D721Med (cell line): Measurements from ENCODE around the gene PTPRCAP.
"Not testable (repeated sequence)": the region's sequence is repeated elsewhere in the genome, so short reads cannot be mapped to it uniquely, and the experiment has no call there.

ENCODE experiments used
- DNase-seq: peaks from one replicate; pipeline ENCODE4 v3.0.0; 2011; ENCODE audit warnings: low spot score; ENCODE audit not compliant: insufficient read length
- FAIRE-seq: peaks from 2 replicates; lab custom pipeline; 2011; peaks lifted over from hg19 to GRCh38; lab: Jason Lieb, UNC
- TF ChIP-seq, protein P1 (sequence below): IDR thresholded peaks from 2 replicates; pipeline ENCODE4 v1.5.1; 2012; ENCODE audit warnings: mild to moderate bottlenecking, control low read depth; ENCODE audit not compliant: insufficient read depth; ENCODE audit errors: missing control alignments

PTPRCAP gene

DNA sequence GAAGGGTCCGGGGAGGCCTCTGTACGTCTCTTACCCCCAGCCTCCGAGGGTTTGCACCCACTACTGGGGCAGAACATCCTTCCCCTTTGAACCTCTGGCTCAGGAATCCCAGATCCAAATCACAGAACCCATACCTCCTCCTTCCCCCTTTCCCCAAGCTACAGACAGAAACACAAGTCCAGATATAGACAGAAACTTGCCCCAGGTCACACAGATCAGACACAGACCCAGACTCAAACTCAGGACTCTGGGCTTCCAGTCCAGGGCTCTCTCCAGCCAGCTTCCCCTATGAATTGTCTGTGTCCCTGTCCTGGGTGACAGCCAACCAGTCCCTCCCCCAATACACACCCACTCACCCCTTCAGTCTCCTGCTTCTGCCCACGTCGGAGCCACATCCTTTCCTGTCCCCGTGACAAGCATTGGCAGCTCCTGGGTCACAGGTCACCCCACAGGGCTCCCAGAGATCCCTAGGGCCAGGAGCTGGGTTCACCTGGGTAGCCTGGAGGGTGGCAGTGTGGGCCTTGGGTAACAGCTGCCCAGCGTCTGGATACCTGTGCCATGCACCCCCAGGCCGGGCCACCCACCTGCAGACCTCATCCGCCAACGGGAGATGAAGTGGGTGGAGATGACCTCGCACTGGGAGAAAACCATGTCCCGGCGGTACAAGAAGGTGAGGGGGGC is 32.8 kb downstream of the PTPRCAP start:
- no peak for FAIRE-seq
- no peak for DNase-seq

DNA sequence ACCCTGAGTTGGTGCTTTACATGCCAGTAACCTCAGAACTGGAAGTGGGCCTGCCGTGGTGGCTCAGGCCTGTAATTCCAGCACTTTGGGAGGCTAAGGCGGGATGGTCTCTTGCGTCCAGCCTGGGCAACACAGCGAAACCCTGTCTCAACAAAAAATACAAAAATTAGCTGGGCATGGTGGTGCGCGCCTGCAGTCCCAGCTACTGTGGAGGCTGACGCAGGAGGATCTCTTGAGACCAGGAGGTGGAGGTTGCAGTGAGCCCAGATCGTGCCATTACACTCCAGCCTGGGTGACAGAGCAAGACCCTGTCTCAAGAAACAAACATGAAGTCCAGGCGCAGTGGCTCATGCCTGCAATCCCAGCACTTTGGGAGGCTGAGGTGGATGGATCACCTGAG is 34.4 kb downstream of the PTPRCAP start:
- FAIRE-seq, DNase-seq: not testable (repeated sequence)

More for the DNA sequence above, 32.8 kb downstream of the PTPRCAP start:
- TF ChIP-seq, protein P1, sequence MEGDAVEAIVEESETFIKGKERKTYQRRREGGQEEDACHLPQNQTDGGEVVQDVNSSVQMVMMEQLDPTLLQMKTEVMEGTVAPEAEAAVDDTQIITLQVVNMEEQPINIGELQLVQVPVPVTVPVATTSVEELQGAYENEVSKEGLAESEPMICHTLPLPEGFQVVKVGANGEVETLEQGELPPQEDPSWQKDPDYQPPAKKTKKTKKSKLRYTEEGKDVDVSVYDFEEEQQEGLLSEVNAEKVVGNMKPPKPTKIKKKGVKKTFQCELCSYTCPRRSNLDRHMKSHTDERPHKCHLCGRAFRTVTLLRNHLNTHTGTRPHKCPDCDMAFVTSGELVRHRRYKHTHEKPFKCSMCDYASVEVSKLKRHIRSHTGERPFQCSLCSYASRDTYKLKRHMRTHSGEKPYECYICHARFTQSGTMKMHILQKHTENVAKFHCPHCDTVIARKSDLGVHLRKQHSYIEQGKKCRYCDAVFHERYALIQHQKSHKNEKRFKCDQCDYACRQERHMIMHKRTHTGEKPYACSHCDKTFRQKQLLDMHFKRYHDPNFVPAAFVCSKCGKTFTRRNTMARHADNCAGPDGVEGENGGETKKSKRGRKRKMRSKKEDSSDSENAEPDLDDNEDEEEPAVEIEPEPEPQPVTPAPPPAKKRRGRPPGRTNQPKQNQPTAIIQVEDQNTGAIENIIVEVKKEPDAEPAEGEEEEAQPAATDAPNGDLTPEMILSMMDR = no peak

DNA sequence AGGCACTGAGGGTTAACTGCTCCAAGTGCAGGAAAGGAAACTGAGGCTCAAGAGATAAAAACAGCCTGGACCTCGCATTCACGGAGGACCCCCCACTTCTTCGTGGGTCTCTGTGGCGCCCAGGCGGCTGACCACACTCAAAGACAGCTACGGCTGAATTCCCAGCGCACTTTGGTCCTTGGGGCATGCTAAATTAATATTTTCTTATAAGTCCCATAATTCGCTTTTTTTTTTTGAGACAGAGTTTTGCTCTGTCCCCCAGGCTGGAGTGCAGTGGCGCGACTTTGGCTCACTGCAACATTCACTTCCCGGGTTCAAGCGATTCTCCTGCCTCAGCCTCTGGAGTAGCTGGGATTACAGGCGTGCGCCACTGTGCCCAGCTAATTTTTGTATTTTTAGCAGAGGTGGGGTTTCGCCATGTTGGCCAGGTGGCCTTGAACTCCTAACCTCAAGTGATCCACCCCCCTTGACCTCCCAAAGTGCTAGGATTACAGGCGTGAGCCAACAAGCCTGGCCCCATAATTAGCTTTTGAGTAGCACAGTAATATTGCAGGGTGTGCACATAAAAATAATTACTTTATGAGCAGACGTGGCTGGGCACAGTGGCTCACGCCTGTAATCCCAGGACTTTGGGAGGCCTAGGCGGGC is 35.2 kb downstream of the PTPRCAP start:
- DNase-seq, FAIRE-seq: not testable (repeated sequence)

GRCh38 chr11:67401495-67402191 is 35.8 kb downstream of the PTPRCAP start, which contains the start of gene PPP1CA:
Gene PPP1CA (minus strand): TSS chr11:67401858. CDS start chr11:67401782, 76 bp downstream.
- TF ChIP-seq, protein P1 = no peak
- FAIRE-seq (no peak), DNase-seq (peak; percentile 98)

DNA sequence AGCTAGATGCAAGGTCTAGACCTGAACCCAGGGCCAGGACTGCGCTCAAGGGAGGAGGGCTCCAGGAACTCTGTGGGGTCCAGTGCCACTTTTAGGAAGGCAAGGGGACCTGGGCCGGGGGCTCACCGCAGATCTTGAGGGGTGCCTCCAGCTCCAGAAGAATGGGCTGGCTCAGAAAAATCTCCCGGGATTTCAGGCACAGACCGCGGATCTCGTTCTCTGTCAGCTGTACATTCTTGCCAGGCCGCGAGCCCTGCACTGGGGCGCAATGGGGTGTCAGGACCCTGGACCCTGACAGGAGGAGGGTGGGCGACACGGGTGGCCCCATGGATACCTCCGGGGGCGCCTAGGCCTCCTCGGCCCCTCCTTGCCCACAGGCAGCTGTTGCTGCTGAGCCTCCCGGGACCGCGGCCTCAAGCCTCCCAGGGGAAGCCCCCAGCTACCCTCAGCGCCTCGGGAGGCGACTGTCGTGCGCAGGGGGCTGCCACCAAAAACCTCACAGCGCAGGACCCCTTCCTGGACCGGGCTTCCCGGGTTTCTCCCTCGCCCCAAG is 36.5 kb downstream of the PTPRCAP start:
- TF ChIP-seq, protein P1 = no peak
- DNase-seq = no peak
- FAIRE-seq = no peak

- FAIRE-seq = no peak
- TF ChIP-seq, protein P1 = no peak
- no peak for DNase-seq
These were observed 37.1 kb downstream of the PTPRCAP start for GRCh38 chr11:67400251-67400941.

GRCh38 chr11:67398661-67399563 is 38.6 kb downstream of the PTPRCAP start:
- FAIRE-seq (no peak), DNase-seq (no peak)
- TF ChIP-seq, protein P1 = no peak
